Immature natural killer cell (primary cell): ENCODE data around the gene FAM227A. TPM values are rescaled to one million over a fixed set of nuclear protein-coding genes. Genes with fewer than 3 reads are reported as not detected.
"Not testable (repeated sequence)": the region's sequence is repeated elsewhere in the genome, so short reads cannot be mapped to it uniquely, and the experiment has no call there.

Experiments used
- DNase-seq, 3 donors: peaks; one replicate each; pipeline ENCODE4 v3.0.0; 2022; ENCODE audit warnings: mixed read lengths in 1 of 3
- H3K27ac Mint-ChIP-seq, 6 donors: one replicate each; pipeline ENCODE4 v1.8.0; 2020; ENCODE audit warnings: mixed read lengths in 6 of 6, mild to moderate bottlenecking in 5 of 6, inconsistent platforms in 4 of 6, moderate library complexity in 3 of 6
- H3K27me3 Mint-ChIP-seq, 3 donors: one replicate each; pipeline ENCODE4 v1.8.0; 2020 to 2021; ENCODE audit warnings: low read depth in 3 of 3, mild to moderate bottlenecking in 3 of 3, mixed read lengths in 3 of 3, moderate library complexity in 3 of 3, inconsistent platforms in 1 of 3
- H3K36me3 Mint-ChIP-seq, 3 donors: one replicate each; pipeline ENCODE4 v1.8.0; 2020; ENCODE audit warnings: mixed read lengths in 3 of 3, inconsistent platforms in 2 of 3, mild to moderate bottlenecking in 2 of 3
- H3K4me1 Mint-ChIP-seq, 2 donors: one replicate each; pipeline ENCODE4 v1.8.0; 2020; ENCODE audit warnings: inconsistent platforms in 2 of 2, mild to moderate bottlenecking in 2 of 2, mixed read lengths in 2 of 2, moderate library complexity in 1 of 2
- H3K4me3 Mint-ChIP-seq, 5 donors: one replicate each; pipeline ENCODE4 v1.8.0; 2020; ENCODE audit warnings: mild to moderate bottlenecking in 5 of 5, mixed read lengths in 5 of 5, inconsistent platforms in 3 of 5, moderate library complexity in 3 of 5
- H3K9me3 Mint-ChIP-seq, 6 donors: one replicate each; pipeline ENCODE4 v1.8.0; 2020; ENCODE audit warnings: mild to moderate bottlenecking in 6 of 6, mixed read lengths in 6 of 6, inconsistent platforms in 4 of 6, moderate library complexity in 3 of 6
- polyA plus RNA-seq, 3 donors: library from polyadenylated mRNA; unstranded; fragments of 300-500 nt; fragmentation: Illumina TruSeq; gene quantifications; one replicate each; pipeline ENCODE4 v1.2.3, GENCODE V29; 2021

Gene FAM227A
- polyA plus RNA-seq, 3 donors from 2014 or later = not detected

GRCh38 chr22:38614332-38615063 is 41.7 kb downstream of the FAM227A start:
- Mint-ChIP-seq H3K4me1 (no peaks in the 10 kb centered on the region), H3K27ac (no peak overlapping the region), H3K27me3 (peaks cover 0 to 17% (median 6%) of the 10 kb centered on the region in 3 donors), H3K4me3 (no peak overlapping the region), H3K36me3 (peaks cover 3% of the 10 kb centered on the region in 3 donors), H3K9me3 (peaks cover 0 to 9% (median 5%) of the 10 kb centered on the region in 6 donors)
- no peak for DNase-seq

- no peak overlapping the region for H3K27ac Mint-ChIP-seq
- no peak for DNase-seq
- peaks cover 2 to 16% (median 6%) of the 10 kb centered on the region in 3 donors for H3K27me3 Mint-ChIP-seq
These were observed 42.6 kb downstream of the FAM227A start for GRCh38 chr22:38613588-38613987.

GRCh38 chr22:38612217-38613006 is 43.8 kb downstream of the FAM227A start:
- DNase-seq = no peak
- Mint-ChIP-seq H3K27ac (no peak overlapping the region), H3K36me3 (no peaks in the 10 kb centered on the region), H3K4me1 (no peaks in the 10 kb centered on the region), H3K9me3 (no peaks in the 10 kb centered on the region), H3K27me3 (peaks cover 2 to 12% (median 7%) of the 10 kb centered on the region in 3 donors), H3K4me3 (no peak overlapping the region)

More at GRCh38 chr22:38613588-38613987, 42.6 kb downstream of the FAM227A start:
- Mint-ChIP-seq H3K36me3 (peaks cover 0 to 3% (median 3%) of the 10 kb centered on the region in 3 donors), H3K4me3 (no peak overlapping the region), H3K4me1 (no peaks in the 10 kb centered on the region), H3K9me3 (peaks cover 0 to 9% (median 4%) of the 10 kb centered on the region in 6 donors)

- Mint-ChIP-seq H3K27me3 (peaks cover 2 to 12% (median 7%) of the 10 kb centered on the region in 3 donors), H3K27ac (no peak overlapping the region)
These were observed 44.6 kb downstream of the FAM227A start for GRCh38 chr22:38611559-38611958.

GRCh38 chr22:38610234-38610633 is 46.0 kb downstream of the FAM227A start:
- DNase-seq = no peak
- no peak overlapping the region for H3K27ac Mint-ChIP-seq
- H3K4me1 Mint-ChIP-seq = no peaks in the 10 kb centered on the region
- H3K27me3 Mint-ChIP-seq = peaks cover 2 to 12% (median 5%) of the 10 kb centered on the region in 3 donors
- no peak overlapping the region for H3K4me3 Mint-ChIP-seq
- H3K9me3 Mint-ChIP-seq = no peaks in the 10 kb centered on the region
- H3K36me3 Mint-ChIP-seq = no peaks in the 10 kb centered on the region

More at GRCh38 chr22:38611559-38611958, 44.6 kb downstream of the FAM227A start:
- Mint-ChIP-seq H3K36me3 (no peaks in the 10 kb centered on the region), H3K4me1 (no peaks in the 10 kb centered on the region), H3K9me3 (no peaks in the 10 kb centered on the region), H3K4me3 (no peak overlapping the region)
- DNase-seq = no peak

- Mint-ChIP-seq H3K27me3 (peaks cover 2 to 9% (median 3%) of the 10 kb centered on the region in 3 donors), H3K4me3 (no peak overlapping the region), H3K9me3 (no peaks in the 10 kb centered on the region), H3K36me3 (no peaks in the 10 kb centered on the region), H3K27ac (no peak overlapping the region), H3K4me1 (no peaks in the 10 kb centered on the region)
- DNase-seq = no peak
These were observed 47.0 kb downstream of the FAM227A start for GRCh38 chr22:38608992-38609750.

- no peaks in the 10 kb centered on the region for H3K9me3 Mint-ChIP-seq
- peaks cover 2 to 9% (median 3%) of the 10 kb centered on the region in 3 donors for H3K27me3 Mint-ChIP-seq
- DNase-seq = no peak
- H3K4me3 Mint-ChIP-seq = no peak overlapping the region
- H3K27ac Mint-ChIP-seq = no peak overlapping the region
- H3K4me1 Mint-ChIP-seq = no peaks in the 10 kb centered on the region
- H3K36me3 Mint-ChIP-seq = no peaks in the 10 kb centered on the region
These were observed 48.5 kb downstream of the FAM227A start for GRCh38 chr22:38607680-38608079.

GRCh38 chr22:38602166-38602565 is 54.0 kb downstream of the FAM227A start:
- DNase-seq = no peak
- Mint-ChIP-seq H3K27me3 (peaks cover 0 to 7% (median 7%) of the 10 kb centered on the region in 3 donors), H3K4me3 (no peak overlapping the region), H3K9me3 (no peaks in the 10 kb centered on the region), H3K4me1 (no peaks in the 10 kb centered on the region), H3K36me3 (no peaks in the 10 kb centered on the region), H3K27ac (no peak overlapping the region)

- no peak for DNase-seq
- Mint-ChIP-seq H3K9me3 (no peaks in the 10 kb centered on the region), H3K4me3 (no peak overlapping the region), H3K27me3 (peaks cover 0 to 9% (median 2%) of the 10 kb centered on the region in 3 donors), H3K4me1 (no peaks in the 10 kb centered on the region), H3K27ac (no peak overlapping the region), H3K36me3 (no peaks in the 10 kb centered on the region)
These were observed 54.9 kb downstream of the FAM227A start for GRCh38 chr22:38601221-38601764.

GRCh38 chr22:38599466-38599865 is 56.7 kb downstream of the FAM227A start:
- H3K27me3 Mint-ChIP-seq = peaks cover 0 to 9% (median 0%) of the 10 kb centered on the region in 3 donors
- no peaks in the 10 kb centered on the region for H3K9me3 Mint-ChIP-seq
- H3K4me3 Mint-ChIP-seq = no peak overlapping the region
- no peaks in the 10 kb centered on the region for H3K36me3 Mint-ChIP-seq
- DNase-seq = no peak
- H3K4me1 Mint-ChIP-seq = no peaks in the 10 kb centered on the region
- no peak overlapping the region for H3K27ac Mint-ChIP-seq

- H3K27me3 Mint-ChIP-seq, DNase-seq, H3K9me3 Mint-ChIP-seq, H3K36me3 Mint-ChIP-seq, H3K4me3 Mint-ChIP-seq, H3K4me1 Mint-ChIP-seq, H3K27ac Mint-ChIP-seq: not testable (repeated sequence)
These were observed 73.3 kb downstream of the FAM227A start for GRCh38 chr22:38582923-38583322.

- H3K4me1 Mint-ChIP-seq = no peaks in the 10 kb centered on the region
- no peak overlapping the region for H3K27ac Mint-ChIP-seq
- no peaks in the 10 kb centered on the region for H3K27me3 Mint-ChIP-seq
- H3K4me3 Mint-ChIP-seq = no peak overlapping the region
- H3K9me3 Mint-ChIP-seq = no peaks in the 10 kb centered on the region
- no peak for DNase-seq
- no peaks in the 10 kb centered on the region for H3K36me3 Mint-ChIP-seq
These were observed 77.7 kb downstream of the FAM227A start for GRCh38 chr22:38578505-38578904.

GRCh38 chr22:38572065-38572464 is 84.1 kb downstream of the FAM227A start:
- Mint-ChIP-seq H3K27ac (no peak overlapping the region), H3K4me1 (peaks cover 15 to 18% of the 10 kb centered on the region in 2 donors), H3K9me3 (no peaks in the 10 kb centered on the region), H3K27me3 (peaks cover 1 to 8% (median 3%) of the 10 kb centered on the region in 3 donors), H3K36me3 (no peaks in the 10 kb centered on the region), H3K4me3 (no peak overlapping the region)
- DNase-seq = peak; percentile 20 to 26 (median 26)
